Upper lobe of right lung (tissue), 1 donor: ENCODE results near the gene NRP1. TPM values are rescaled to one million over a fixed set of nuclear protein-coding genes. Genes with fewer than 3 reads are reported as not detected.

Experiments used
- ATAC-seq: fragments of 200-7000 bp; cut with Tn5 transposase; one replicate; pipeline ENCODE4 v1.9.1; 2020; ENCODE audit warnings: mild to moderate bottlenecking, moderate library complexity
- DNase-seq: peaks from one replicate; pipeline ENCODE4 v3.0.0-alpha.2; 2020
- H3K27ac ChIP-seq: fragments of 200-600 bp; one replicate; pipeline ENCODE4 v1.8.0; 2022
- H3K27me3 ChIP-seq: fragments of 200-600 bp; one replicate; pipeline ENCODE4 v1.8.0; 2022; ENCODE audit warnings: mild to moderate bottlenecking
- H3K36me3 ChIP-seq: fragments of 200-600 bp; one replicate; pipeline ENCODE4 v1.8.0; 2022
- H3K4me1 ChIP-seq: fragments of 200-600 bp; one replicate; pipeline ENCODE4 v1.8.0; 2022
- H3K4me3 ChIP-seq: fragments of 200-600 bp; one replicate; pipeline ENCODE4 v1.8.0; 2022; ENCODE audit warnings: mild to moderate bottlenecking
- H3K9me3 ChIP-seq: fragments of 200-600 bp; one replicate; pipeline ENCODE4 v1.8.0; 2022
- CTCF ChIP-seq: fragments of 200-600 bp; IDR thresholded peaks from one replicate; pipeline ENCODE4 v1.8.0; 2022; ENCODE audit warnings: antibody characterized with exemption
- intact Hi-C: fragments of 100-400 bp; cut with DNase I; formaldehyde crosslinking; loops from one replicate; pipeline ENCODE4 v1.11.0; 2022
- total RNA-seq: library from RNA; stranded (reverse); fragmentation: NEBNext Ultra II Directional; extraction: Animal tissue kit (Norgen Biotek cat#: 25700); gene quantifications from one replicate; pipeline ENCODE4 v1.2.1, GENCODE V29; 2021
- donor health status: DM: no; HTN: yes; CAD: no; lungs with severe emphysema.

Gene NRP1
- total RNA-seq, 1 donor from 2014 or later, result 139 TPM

- H3K27me3 ChIP-seq, result no peaks in the 10 kb centered on the region
- no peak overlapping the region for H3K4me3 ChIP-seq
- H3K36me3 ChIP-seq, result no peaks in the 10 kb centered on the region
- no peaks in the 10 kb centered on the region for H3K9me3 ChIP-seq
- intact Hi-C loops, result no loop called here
- ATAC-seq (no peak), DNase-seq (no peak)
- no peaks in the 10 kb centered on the region for H3K4me1 ChIP-seq
- H3K27ac ChIP-seq, result no peak overlapping the region
- TF ChIP-seq CTCF, result no peak
These were observed 19.4 kb upstream of the NRP1 start for GRCh38 chr10:33353853-33354252.

GRCh38 chr10:33353334-33353733, 18.9 kb upstream of the NRP1 start:
- H3K27me3 ChIP-seq, result no peaks in the 10 kb centered on the region
- H3K36me3 ChIP-seq, result no peaks in the 10 kb centered on the region
- H3K4me1 ChIP-seq, result no peaks in the 10 kb centered on the region
- no peak overlapping the region for H3K27ac ChIP-seq
- no peak overlapping the region for H3K4me3 ChIP-seq
- H3K9me3 ChIP-seq, result no peaks in the 10 kb centered on the region
- ATAC-seq (no peak), DNase-seq (no peak)
- no peak for TF ChIP-seq CTCF
- intact Hi-C loops, result no loop called here

GRCh38 chr10:33352615-33353014, 18.1 kb upstream of the NRP1 start:
- intact Hi-C loops, result no loop called here
- Histone ChIP-seq H3K4me1 (no peaks in the 10 kb centered on the region), H3K4me3 (no peak overlapping the region), H3K27ac (no peak overlapping the region), H3K9me3 (no peaks in the 10 kb centered on the region), H3K36me3 (no peaks in the 10 kb centered on the region), H3K27me3 (no peaks in the 10 kb centered on the region)
- no peak for ATAC-seq
- DNase-seq, result no peak
- TF ChIP-seq CTCF, result no peak

GRCh38 chr10:33352175-33352574, 17.7 kb upstream of the NRP1 start:
- Histone ChIP-seq H3K4me1 (peaks cover 4% of the 10 kb centered on the region), H3K27me3 (no peaks in the 10 kb centered on the region), H3K36me3 (no peaks in the 10 kb centered on the region), H3K4me3 (no peak overlapping the region), H3K9me3 (no peaks in the 10 kb centered on the region), H3K27ac (no peak overlapping the region)
- ATAC-seq, result no peak
- DNase-seq, result no peak
- intact Hi-C loops, result no loop called here
- TF ChIP-seq CTCF, result no peak

GRCh38 chr10:33350041-33350440, 15.6 kb upstream of the NRP1 start:
- no peak for ATAC-seq
- H3K9me3 ChIP-seq, result no peaks in the 10 kb centered on the region

More at GRCh38 chr10:33350041-33350440, 15.6 kb upstream of the NRP1 start:
- H3K27ac ChIP-seq, result no peak overlapping the region
- H3K4me3 ChIP-seq, result no peak overlapping the region
- no peaks in the 10 kb centered on the region for H3K36me3 ChIP-seq
- intact Hi-C loops, result no loop called here
- peaks cover 5% of the 10 kb centered on the region for H3K4me1 ChIP-seq
- DNase-seq, result no peak
- no peak for TF ChIP-seq CTCF
- no peaks in the 10 kb centered on the region for H3K27me3 ChIP-seq
